HG02973 (cell line): ENCODE data around the gene IZUMO2.
"Not testable (repeated sequence)": the region's sequence is repeated elsewhere in the genome, so short reads cannot be mapped to it uniquely, and the experiment has no call there.

Source experiments
- ATAC-seq: cut with Tn5 transposase; IDR thresholded peaks from one replicate; pipeline ENCODE4 v1.9.1; 2021; ENCODE audit warnings: moderate library complexity; ENCODE audit not compliant: unreplicated experiment

IZUMO2 gene

DNA sequence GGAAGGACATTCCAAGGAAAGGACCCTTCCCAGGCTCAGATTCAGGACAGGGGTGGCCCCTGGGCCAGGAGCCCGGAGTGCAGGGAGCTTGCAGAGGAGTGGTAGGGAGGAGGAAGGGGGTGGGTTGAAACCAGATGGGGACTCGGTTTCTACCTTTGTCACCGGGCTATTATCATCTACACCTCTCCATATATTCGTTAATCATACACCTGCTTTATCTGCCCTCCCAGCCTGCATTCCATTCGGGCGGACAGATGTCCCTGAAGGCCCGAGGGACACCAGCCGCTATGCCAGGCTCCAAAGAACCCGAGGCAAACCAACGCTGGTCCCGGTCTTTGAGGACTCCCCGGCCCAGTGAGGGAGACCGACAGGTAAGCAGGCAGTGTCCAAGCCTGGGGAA lies 24.9 kb upstream of the IZUMO2 start:
- ATAC-seq: no peak

DNA sequence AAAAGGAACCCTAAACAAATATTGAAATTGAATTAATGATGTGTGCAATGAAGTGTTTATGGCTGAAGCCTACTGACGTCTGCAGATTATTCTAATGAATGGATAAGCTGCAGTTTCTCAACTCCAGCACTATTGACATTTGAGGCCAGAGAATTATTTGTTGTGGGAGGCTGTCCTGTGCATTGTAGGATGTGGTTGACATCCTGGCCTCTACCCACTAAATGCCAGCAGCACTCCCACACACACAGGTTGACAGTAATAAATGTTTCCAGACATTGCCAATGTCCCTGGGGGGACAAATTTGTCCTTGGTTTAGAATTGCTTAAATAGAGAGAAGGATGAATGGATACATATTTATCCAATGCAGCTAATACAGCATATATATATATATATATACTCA lies 21.1 kb upstream of the IZUMO2 start:
- ATAC-seq: no peak

DNA sequence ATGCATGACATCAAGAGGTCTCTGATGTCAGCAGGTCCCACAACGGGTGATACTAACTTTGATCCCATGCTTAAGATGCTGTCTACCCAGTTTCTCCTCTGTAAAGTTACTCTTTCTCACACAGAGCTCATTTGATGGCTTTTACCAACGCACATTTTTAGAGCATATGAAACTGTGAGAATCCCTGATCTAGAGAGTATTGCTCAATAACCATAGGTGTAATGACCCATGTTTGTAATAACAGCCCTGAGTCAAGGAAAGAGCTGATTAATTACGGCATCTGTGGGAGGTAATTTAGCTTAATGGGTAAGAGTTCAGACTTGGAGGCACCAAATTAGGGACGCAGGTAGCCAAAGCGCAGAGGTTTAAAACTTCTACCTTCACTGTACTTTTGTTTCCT lies 18.0 kb upstream of the IZUMO2 start:
- ATAC-seq: no peak

DNA sequence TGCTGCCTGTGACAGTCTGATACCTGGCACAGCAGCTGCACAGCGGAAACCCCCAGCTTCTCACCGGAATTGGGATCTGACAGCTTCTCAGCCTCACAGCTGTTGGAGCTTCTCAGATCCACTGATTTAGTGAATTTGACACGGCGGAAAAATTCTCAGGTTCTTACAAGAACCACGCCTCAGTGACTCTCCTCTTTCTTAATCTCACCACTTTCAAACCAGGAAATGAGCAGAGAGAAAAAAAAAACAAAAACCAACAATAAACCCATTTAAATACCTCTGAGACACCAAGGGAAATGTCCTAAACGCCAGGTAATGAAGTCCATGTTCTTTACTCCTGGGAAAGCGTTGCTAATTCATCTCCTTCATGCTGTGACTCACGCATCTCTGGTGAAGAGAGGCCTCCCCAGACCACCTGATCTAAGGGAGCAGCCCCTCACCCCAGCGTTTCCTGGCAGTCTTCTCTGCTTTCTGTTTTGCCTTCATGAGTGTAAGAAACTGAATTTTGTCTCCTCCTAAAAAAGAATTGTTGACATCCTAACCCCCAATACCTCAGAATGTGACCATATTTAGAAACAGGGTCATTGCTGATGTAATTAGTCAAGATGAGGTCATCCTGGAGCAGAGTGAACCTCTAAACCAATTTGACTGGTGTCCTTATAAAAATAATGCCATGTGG lies 15.9 kb upstream of the IZUMO2 start:
- ATAC-seq: no peak

DNA sequence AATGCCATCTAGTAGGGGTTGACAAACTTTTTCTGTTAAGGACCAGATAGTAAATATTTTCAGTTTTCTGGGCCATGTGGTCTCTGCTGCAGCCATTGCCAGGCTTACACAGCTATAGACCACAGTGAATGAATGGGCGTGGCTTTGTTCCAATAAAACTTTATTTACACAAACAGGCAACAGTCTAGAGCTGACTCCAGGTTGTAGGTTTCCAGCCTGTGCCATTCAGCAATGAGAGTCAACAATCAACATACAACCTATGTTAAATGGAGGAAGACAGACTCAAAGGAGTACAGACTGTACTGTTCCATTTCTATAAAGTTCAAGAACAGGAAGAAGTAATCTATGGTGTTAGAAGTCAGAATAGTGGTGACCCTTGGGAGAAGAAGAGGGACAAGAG lies 15.2 kb upstream of the IZUMO2 start:
- ATAC-seq: no peak

DNA sequence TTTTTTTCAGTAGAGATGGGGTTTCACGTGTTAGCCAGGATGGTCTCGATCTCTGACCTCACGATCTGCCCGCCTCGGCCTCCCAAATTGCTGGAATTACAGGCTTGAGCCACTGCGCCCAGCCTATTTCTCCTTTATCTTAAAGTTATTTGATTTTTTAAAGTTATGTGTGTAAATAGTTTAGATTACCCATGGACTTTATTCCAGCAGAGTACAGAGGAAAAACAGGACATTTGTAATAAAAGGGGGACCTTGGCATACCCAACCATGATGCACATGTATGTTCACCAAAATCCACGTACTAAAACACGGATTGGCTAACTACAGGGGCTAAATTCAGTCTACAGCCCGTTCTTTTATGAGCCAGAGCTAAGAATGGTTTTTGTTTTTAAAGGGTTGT lies 13.7 kb upstream of the IZUMO2 start:
- ATAC-seq: no peak

DNA sequence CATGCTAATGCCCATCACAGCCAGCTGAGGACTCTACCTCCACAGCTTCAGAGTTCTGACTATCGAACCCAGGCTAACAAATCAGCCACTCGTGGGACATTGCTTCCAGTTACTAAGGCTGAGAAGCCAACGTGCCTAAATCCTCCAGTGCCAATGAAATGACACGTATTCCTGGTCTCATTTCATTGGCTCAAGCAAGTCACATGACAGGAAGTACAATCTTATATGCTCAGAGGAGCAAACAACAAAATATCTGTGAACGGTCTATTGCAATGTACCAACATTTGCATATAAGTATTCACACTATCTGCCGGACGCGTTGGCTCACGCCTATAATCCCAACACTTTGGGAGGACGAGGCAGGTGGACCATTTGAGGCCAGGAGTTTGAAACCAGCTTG lies 12.8 kb upstream of the IZUMO2 start:
- ATAC-seq: no peak

DNA sequence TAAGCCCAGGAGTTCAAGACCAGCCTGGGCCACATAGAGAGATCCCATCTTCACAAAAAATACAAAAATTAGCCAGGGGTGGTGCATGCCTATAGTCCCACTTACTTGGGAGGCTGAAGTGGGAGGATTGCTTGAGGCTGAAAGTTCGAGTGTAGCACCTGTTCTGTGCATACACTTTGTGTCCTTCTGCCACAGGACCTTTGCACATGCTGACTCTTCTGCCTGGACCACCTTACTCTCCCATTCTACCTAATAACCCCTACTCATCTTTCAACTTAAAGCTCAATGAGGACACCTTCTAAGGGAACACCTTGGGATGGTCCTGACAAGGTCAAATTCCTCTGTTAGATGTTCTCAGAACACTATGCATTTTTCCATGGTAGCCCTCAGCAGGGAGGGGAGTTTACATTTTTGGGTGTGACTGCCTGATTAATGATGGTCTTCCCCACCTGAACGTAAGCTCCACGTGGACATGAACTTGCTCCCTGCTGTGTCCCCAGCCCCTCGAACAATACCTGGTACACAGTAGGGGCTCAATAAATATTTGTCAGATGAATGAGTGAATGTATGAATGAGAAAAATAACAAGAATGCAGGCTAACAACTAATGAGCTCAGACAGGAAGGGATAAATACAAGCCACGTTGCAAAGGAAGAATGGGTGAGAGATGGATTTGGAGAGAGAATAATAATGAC lies 11.2 kb upstream of the IZUMO2 start:
- ATAC-seq: no peak

DNA sequence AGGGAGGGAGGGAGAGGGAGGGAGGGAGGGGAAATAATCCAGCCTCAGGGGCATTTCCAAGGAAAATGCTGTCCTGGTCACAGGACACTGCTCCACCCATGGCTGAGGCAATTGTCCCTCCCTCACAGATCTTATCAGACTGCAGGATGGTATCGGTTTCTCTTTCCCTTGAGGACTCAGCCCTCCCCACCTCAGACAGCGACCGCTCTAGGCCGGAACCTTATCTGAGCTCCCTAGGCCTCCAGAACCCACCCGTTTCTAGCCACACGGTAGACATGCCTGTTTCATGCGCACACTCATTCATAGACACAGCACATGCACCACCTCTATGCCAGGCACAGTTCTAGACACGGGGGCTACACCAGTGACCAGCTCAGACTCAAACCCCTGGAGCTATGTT lies 10.0 kb upstream of the IZUMO2 start:
- ATAC-seq: no peak

DNA sequence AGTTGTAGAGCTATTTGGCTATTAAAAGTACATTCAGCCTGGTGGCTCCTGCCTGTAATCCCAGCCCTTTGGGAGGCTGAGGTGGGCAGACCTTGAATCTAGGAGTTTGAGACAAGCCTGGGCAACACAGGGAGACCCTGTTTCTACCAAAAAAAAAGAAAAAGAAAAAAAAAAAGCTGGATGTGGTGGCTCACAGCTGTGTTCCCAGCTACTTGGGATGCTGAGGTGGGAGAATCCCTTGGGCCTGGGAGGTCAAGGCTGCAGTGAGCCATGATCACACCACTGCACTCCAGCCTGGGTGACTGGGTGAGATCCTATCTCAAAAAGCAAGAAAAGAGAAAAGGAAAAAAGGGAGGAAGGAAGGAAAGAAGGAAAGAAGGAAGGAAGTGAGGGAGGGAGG lies 9.6 kb upstream of the IZUMO2 start:
- ATAC-seq: no peak

DNA sequence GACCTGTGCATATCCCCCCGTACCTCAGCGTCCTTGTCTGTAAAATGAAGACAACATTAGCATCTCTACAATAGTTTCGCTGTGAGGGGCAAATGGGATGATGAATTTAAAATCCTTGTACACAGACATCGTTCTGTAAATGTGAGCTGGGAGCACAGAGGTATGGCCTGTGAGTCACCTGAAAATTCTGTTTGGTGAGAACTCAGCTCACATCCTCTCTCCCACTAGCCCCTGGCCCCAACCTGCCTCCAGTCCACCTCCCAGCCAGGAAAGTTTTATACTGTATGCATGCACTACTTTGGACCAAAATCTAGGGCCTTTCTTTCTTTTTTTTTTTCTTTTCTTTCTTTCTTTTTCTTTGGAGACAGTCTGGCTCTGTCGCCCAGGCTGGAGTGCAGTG lies 8.7 kb upstream of the IZUMO2 start:
- no peak for ATAC-seq

DNA sequence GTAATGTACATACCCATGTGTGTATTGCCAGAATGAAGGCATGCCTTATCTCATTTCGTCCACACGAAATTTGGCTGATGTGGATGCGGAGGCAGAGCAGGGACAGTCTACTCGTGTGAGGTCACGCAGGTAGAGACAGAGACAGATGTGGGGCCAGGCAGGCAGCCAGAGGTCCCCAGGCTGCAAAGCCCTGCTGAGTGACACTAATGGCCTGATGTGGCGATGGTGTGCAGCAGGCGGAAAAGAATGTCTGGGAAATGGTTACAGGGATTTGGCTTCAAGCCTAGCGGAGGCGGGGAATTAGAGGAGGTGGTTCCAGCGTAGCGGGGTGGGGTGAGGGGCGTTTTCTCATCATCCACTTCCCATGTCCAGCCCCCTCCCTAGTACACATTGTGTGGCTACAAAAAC lies 4.2 kb upstream of the IZUMO2 start:
- no peak for ATAC-seq

DNA sequence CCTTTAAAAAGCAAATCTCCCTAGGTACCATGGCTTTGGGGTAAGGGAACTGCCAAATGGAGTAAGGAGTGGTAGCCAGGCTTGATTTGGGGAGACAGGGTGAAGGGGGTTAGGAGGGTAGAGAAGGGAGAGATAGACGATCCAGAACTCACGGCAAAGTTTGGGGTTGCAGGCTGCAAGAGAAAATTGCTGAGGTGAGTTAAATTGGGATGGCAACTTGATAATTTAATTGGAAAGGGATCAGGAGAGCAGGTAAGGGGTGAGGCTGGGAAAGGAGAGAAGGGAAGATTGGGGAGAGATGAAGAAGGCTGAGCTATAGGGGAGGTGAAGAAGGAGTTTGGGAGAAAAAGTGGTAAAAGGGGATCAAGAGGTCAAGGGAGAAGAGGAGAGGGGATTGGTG lies 4.0 kb downstream of the IZUMO2 start:
- ATAC-seq: no peak

DNA sequence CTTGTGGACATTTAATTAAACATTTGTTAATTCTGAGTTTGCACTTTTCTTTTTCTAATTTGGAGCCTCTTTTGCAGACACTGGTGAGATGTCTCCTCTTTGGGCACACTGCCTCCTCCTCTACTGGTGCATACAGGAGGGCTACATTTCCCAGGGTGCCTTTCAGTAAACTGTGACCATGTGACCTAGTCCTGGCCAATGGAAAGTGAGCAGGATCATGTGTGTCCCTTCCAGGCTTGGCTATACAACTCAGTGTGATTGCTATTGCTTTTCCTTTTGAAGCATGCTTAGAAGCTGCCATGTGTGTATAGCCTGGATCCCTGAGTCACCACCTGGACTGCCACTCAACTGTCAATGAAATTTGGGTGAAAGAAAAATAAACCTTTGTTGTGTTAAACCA lies 4.5 kb downstream of the IZUMO2 start:
- no peak for ATAC-seq

DNA sequence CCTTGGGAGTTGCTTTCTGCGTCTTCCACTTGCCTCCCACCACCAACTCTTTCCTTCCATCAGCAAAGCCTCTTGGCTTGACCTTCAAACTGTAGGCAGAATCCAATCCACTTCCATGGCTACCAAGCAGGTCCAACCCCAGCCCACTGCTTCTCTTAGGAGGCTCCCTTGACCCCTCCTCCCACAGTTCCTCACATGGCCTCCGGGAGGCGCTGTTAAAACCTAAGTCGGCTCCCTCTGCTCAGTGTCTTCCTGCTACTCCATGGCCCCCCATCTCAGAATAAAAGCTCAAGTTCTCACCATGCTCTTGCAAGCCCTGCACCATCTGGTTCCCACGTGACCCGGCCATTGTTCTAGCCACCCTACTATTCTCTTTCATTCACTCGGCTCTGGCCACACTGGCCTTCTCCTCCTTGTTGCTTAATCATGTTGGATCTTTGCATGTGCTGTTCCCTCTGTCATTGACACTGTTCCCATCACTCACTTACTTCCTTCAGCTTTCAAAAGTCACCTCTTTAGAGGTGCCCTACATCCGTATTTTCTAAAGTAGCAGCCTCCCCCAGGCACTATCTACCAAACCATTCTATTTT lies 7.5 kb downstream of the IZUMO2 start:
- ATAC-seq: no peak

DNA sequence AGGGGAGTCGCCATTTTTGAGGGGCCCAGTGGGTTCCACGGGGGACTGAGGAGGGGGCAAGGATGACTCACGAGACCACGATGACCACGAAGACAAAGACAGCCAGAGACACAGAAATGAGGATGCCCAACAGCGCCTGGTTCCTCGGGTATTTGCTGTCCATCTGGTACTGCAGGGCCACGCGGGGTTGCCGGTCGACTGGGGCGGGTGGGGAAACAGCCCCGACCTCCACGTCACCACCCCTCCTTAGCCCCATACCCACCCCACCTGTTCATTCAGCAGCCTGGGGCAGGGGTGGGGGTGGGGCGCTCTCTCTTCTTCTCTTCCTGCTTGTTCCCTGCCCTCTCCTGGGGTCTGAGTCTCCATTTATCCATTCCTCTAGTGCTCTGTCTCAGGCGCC lies 8.6 kb downstream of the IZUMO2 start:
- no peak for ATAC-seq

DNA sequence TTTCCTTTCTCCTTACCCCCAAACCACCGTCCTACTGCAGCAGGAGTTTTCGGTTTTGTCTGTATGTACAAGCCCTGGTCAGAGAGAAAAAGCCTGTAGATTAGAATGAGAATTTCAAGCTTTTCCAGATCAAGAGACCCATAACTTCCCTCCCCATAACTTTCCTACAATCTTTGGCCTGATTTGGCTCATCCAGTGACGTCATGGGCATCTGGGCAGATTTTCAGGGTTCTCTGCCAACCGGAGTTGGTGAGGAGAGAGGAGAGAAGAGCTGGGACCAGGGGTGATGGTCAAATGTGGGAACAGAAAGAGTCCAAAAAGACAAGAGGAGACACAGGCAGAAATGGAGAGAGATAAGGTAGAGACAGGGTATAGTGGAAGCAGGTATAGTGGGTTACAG lies 10.5 kb downstream of the IZUMO2 start:
- ATAC-seq: no peak

DNA sequence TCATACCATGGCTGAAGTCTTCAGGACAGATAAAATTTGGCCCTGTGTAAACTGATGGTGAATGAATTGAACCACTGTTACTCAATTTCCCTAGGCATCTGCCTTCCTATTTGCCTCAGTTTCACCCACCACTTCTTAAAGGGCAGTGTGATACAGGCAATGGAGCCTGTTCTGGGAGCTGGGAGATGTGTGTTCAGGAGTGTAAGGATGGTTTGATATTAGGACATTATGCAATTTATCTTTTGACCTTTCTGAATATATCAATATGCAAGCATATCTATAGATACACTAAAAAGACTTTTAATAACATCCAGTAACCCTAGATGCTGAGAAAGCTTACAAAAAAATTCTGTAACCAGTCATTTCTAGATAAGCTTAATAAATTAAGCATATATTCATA lies 14.6 kb downstream of the IZUMO2 start:
- no peak for ATAC-seq

DNA sequence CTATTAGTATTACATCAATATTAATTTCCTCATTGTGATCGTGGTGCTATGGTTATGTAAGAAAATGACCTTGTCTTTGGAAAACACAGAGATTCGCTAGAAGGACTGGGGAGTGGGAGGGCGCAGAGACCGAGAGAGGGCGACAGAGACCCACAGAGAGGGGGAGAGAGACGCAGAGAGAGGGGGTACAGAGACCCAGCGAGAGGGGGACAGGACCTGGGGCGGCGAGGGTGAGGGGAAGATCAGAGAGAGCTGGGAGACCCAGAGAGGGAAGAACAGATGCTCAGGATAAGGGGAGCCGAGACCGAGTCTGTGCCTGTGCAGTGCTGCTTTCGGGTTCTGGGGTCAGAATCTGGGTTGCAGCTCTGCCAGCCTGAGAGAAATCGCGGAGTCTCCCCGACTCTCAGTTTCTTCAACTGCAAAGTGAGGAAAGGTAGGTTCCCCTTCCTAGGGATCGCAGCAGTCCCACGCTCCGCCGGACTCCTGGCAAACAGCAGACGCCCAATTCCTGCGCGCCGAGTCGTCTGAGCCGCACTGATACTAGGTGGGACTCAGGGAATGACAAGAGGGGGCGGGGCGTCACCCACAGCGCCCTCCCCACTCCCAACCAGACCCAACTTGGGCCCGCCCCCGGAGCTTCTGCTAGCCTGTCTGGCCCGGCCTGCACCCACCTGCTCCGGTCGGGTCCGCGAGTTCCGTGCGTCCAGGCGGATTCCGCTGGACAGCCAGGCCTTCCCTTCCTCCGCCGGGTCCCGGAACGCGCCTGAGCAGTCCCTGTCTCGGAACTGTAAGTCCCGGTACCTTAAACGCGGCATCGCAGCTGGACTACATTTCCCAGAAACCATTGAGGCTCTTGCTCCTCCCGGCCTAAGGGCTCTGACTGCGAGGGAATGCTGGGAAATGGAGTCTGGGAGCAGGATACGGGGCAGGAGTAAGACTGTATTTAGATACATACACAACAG lies 15.3 kb downstream of the IZUMO2 start:
- ATAC-seq: no peak

DNA sequence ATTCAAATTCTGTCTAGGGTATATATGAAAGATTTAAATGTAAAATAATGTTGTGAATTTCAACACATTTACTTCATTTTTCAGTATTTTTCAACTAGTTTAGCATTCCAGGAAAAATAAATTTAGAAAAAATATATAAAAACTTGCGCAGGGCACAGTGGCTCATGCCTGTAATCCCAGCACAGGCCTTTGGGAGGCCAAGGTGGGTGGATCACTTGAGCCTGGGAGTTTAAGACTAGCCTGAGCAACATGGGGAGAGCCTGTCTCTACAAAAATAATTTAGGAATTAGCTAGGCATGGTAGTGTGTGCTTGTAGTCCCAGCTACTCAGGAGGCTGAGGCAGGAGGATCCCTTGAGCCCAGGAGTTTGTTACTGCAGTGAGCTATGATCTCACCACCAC lies 21.2 kb downstream of the IZUMO2 start:
- not testable (repeated sequence) for ATAC-seq

DNA sequence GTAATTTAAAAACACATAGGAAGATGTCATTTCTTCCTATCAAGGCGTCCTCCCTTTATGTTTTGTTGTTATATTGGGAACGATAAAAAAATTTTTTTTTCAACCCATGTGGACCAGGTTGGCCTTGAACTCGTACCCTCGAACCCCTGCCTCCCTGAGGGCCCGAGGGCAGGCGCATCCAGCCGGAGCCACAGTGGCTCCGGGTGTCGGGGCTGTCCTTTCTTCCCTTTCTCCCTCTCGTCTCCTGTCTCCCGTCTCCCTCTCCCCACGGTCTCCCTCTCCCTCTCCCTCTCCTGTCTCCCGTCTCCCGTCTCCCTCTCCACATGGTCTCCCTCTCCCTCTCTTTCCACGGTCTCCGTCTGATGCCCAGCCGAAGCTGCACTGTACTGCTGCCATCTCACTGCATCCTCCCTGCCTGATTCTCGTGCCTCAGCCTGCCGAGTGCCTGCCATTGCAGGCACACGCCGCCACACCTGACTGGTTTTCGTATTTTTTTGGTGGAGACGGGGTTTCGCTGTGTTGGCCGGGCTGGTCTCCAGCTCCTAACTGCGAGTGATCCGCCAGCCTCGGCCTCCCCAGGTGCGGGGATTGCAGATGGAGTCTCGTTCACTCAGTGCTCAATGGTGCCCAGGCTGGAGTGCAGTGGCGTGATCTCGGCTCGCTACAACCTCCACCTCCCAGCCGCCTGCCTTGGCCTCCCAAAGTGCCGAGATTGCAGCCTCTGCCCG lies 22.8 kb downstream of the IZUMO2 start:
- ATAC-seq: not testable (repeated sequence)
